HCT116 (cell line): Measurements from ENCODE around the gene MXRA8.

Experiments used
- CEBPB ChIP-seq: IDR thresholded peaks from 2 replicates; pipeline ENCODE4 v1.6.1; 2012; ENCODE audit warnings: low read depth
- CTCF ChIP-seq, 3 experiments: fragments of 200-600 bp in 1 of 3; sonication (generic) in 1 of 3; IDR thresholded peaks in 2 of 3; conservative IDR thresholded peaks in 1 of 3; 2 replicates each; pipeline ENCODE4 v1.5.1; 2012 to 2017; ENCODE audit warnings: low read depth in 2 of 3, low read length in 2 of 3, antibody characterized with exemption in 1 of 3, borderline replicate concordance in 1 of 3, control low read depth in 1 of 3, mild to moderate bottlenecking in 1 of 3, mixed read lengths in 1 of 3, mixed run types in 1 of 3, moderate library complexity in 1 of 3; ENCODE audit not compliant: insufficient read depth in 1 of 3
- EZH2 ChIP-seq: fragments of 200-600 bp; sonication (generic); IDR thresholded peaks from 2 replicates; pipeline ENCODE4 v1.6.1; 2017; ENCODE audit warnings: antibody characterized with exemption, mixed run types
- JUND ChIP-seq: IDR thresholded peaks from 2 replicates; pipeline ENCODE4 v1.6.1; 2012
- MAX ChIP-seq: IDR thresholded peaks from 2 replicates; pipeline ENCODE4 v1.6.1; 2012
- POLR2A ChIP-seq: IDR thresholded peaks from 2 replicates; pipeline ENCODE4 v1.7.0; 2011; ENCODE audit warnings: borderline replicate concordance; ENCODE audit not compliant: insufficient read depth, insufficient read length; ENCODE audit errors: extremely low read depth
- REST ChIP-seq: IDR thresholded peaks from 2 replicates; pipeline ENCODE4 v1.6.1; 2012; ENCODE audit warnings: low read depth
- SIN3A ChIP-seq: IDR thresholded peaks from 2 replicates; pipeline ENCODE4 v1.6.1; 2012; ENCODE audit warnings: low read depth
- SRF ChIP-seq: IDR thresholded peaks from 2 replicates; pipeline ENCODE4 v1.6.1; 2012; ENCODE audit warnings: low read depth
- TCF7L2 ChIP-seq: IDR thresholded peaks from 2 replicates; pipeline ENCODE4 v1.7.0; 2011; ENCODE audit warnings: borderline replicate concordance, inconsistent platforms; ENCODE audit not compliant: insufficient read depth, insufficient read length; ENCODE audit errors: extremely low read depth

- TF ChIP-seq CTCF (IDR thresholded peaks at IDR 0.05 in 2 of 3, conservative IDR thresholded peaks at IDR 0.05 in 1 of 3; ENCODE audit: borderline replicate concordance in 1 of 3, insufficient read depth in 1 of 3, low read depth in 2 of 3, low read length in 2 of 3) (no peak), TCF7L2 (no peak), JUND (no peak), EZH2 (no peak), POLR2A (no peak), REST (no peak), MAX (no peak), CEBPB (no peak), SIN3A (no peak), SRF (no peak)
Measured at GRCh38 chr1:1321477-1321876, 36.9 kb downstream of the MXRA8 start.
